Measurements from ENCODE around the gene FNBP1. TPM values are rescaled to one million over a fixed set of nuclear protein-coding genes. Genes with fewer than 3 reads are reported as not detected.

Gene FNBP1
- total and polyA plus RNA-seq, 2 donors (not counting 1 experiment from before 2014, with no cell fraction given), result 20.8 to 44.3 TPM

GRCh38 chr9:129863059-129863690 is 179.8 kb downstream of the FNBP1 start:
- Histone ChIP-seq H3K79me2 (ENCODE audit: control insufficient read depth, insufficient read depth, low read length) (no peaks in the 10 kb centered on the region), H3K4me1 (ENCODE audit: control insufficient read depth, extremely low read depth, insufficient read depth, low read length) (no peaks in the 10 kb centered on the region), H4K20me1 (ENCODE audit: control insufficient read depth, extremely low read depth, insufficient read depth, low read length) (no peaks in the 10 kb centered on the region), H3K27me3 (ENCODE audit: control insufficient read depth, insufficient read depth, low read length) (no peaks in the 10 kb centered on the region), H2AFZ (ENCODE audit: low read length) (no peak overlapping the region), H3K9me3 (ENCODE audit: control insufficient read depth, insufficient read depth, low read depth, low read length) (no peaks in the 10 kb centered on the region), H3K9ac (ENCODE audit: insufficient read depth, low read length) (no peak overlapping the region), H3K27ac (ENCODE audit: insufficient read depth, low read length) (no peak overlapping the region), H3K4me2 (ENCODE audit: extremely low read depth, insufficient read depth, low read length) (no peak overlapping the region), H3K36me3 (ENCODE audit: control insufficient read depth, insufficient read depth, low read length) (no peaks in the 10 kb centered on the region), H3K4me3 (replicated peaks in 1 of 4; ENCODE audit: control extremely low read depth in 1 of 4, insufficient read depth in 1 of 4, low read depth in 3 of 4, low read length in 4 of 4) (no peak overlapping the region)
- peak; percentile 61 to 96 for DNase-seq (ENCODE audit: low read depth in 2 of 2)
- TF ChIP-seq, protein P1, sequence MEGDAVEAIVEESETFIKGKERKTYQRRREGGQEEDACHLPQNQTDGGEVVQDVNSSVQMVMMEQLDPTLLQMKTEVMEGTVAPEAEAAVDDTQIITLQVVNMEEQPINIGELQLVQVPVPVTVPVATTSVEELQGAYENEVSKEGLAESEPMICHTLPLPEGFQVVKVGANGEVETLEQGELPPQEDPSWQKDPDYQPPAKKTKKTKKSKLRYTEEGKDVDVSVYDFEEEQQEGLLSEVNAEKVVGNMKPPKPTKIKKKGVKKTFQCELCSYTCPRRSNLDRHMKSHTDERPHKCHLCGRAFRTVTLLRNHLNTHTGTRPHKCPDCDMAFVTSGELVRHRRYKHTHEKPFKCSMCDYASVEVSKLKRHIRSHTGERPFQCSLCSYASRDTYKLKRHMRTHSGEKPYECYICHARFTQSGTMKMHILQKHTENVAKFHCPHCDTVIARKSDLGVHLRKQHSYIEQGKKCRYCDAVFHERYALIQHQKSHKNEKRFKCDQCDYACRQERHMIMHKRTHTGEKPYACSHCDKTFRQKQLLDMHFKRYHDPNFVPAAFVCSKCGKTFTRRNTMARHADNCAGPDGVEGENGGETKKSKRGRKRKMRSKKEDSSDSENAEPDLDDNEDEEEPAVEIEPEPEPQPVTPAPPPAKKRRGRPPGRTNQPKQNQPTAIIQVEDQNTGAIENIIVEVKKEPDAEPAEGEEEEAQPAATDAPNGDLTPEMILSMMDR (conservative IDR thresholded peaks at IDR 0.05 in 1 of 2, IDR thresholded peaks at IDR 0.05 in 1 of 2; ENCODE audit: low read depth in 1 of 2, low read length in 2 of 2), result no peak
- no peak for TF ChIP-seq EZH2 (IDR thresholded peaks at IDR 0.05; ENCODE audit: low read length, missing control alignments)

GRCh38 chr9:129861447-129861827 is 181.6 kb downstream of the FNBP1 start:
- H3K9me3 ChIP-seq (ENCODE audit: control insufficient read depth, insufficient read depth, low read depth, low read length), result no peaks in the 10 kb centered on the region
- H3K79me2 ChIP-seq (ENCODE audit: control insufficient read depth, insufficient read depth, low read length), result no peaks in the 10 kb centered on the region
- H3K36me3 ChIP-seq (ENCODE audit: control insufficient read depth, insufficient read depth, low read length), result peaks cover 3% of the 10 kb centered on the region
- no peaks in the 10 kb centered on the region for H3K4me1 ChIP-seq (ENCODE audit: control insufficient read depth, extremely low read depth, insufficient read depth, low read length)
- no peak overlapping the region for H3K9ac ChIP-seq (ENCODE audit: insufficient read depth, low read length)
- H3K27me3 ChIP-seq (ENCODE audit: control insufficient read depth, insufficient read depth, low read length), result no peaks in the 10 kb centered on the region
- no peak overlapping the region for H3K4me3 ChIP-seq (replicated peaks in 1 of 4; ENCODE audit: control extremely low read depth in 1 of 4, insufficient read depth in 1 of 4, low read depth in 3 of 4, low read length in 4 of 4)
- TF ChIP-seq EZH2 (IDR thresholded peaks at IDR 0.05; ENCODE audit: low read length, missing control alignments), result no peak
- TF ChIP-seq, protein P1 (conservative IDR thresholded peaks at IDR 0.05 in 1 of 2, IDR thresholded peaks at IDR 0.05 in 1 of 2; ENCODE audit: low read depth in 1 of 2, low read length in 2 of 2), result no peak
- no peak overlapping the region for H3K4me2 ChIP-seq (ENCODE audit: extremely low read depth, insufficient read depth, low read length)
- H3K27ac ChIP-seq (ENCODE audit: insufficient read depth, low read length), result no peak overlapping the region
- H2AFZ ChIP-seq (ENCODE audit: low read length), result no peak overlapping the region
- DNase-seq (ENCODE audit: low read depth in 2 of 2), result no peak
- H4K20me1 ChIP-seq (ENCODE audit: control insufficient read depth, extremely low read depth, insufficient read depth, low read length), result no peaks in the 10 kb centered on the region

- H3K27me3 ChIP-seq (ENCODE audit: control insufficient read depth, insufficient read depth, low read length), result no peaks in the 10 kb centered on the region
- TF ChIP-seq, protein P1 (conservative IDR thresholded peaks at IDR 0.05 in 1 of 2, IDR thresholded peaks at IDR 0.05 in 1 of 2; ENCODE audit: low read depth in 1 of 2, low read length in 2 of 2), result no peak
- TF ChIP-seq EZH2 (IDR thresholded peaks at IDR 0.05; ENCODE audit: low read length, missing control alignments), result no peak
- H3K9me3 ChIP-seq (ENCODE audit: control insufficient read depth, insufficient read depth, low read depth, low read length), result no peaks in the 10 kb centered on the region
- no peak for DNase-seq (ENCODE audit: low read depth in 2 of 2)
- no peak overlapping the region for H3K4me3 ChIP-seq (replicated peaks in 1 of 4; ENCODE audit: control extremely low read depth in 1 of 4, insufficient read depth in 1 of 4, low read depth in 3 of 4, low read length in 4 of 4)
- no peak overlapping the region for H2AFZ ChIP-seq (ENCODE audit: low read length)
- no peak overlapping the region for H3K4me2 ChIP-seq (ENCODE audit: extremely low read depth, insufficient read depth, low read length)
- H3K27ac ChIP-seq (ENCODE audit: insufficient read depth, low read length), result no peak overlapping the region
- no peaks in the 10 kb centered on the region for H3K4me1 ChIP-seq (ENCODE audit: control insufficient read depth, extremely low read depth, insufficient read depth, low read length)
- H3K79me2 ChIP-seq (ENCODE audit: control insufficient read depth, insufficient read depth, low read length), result no peaks in the 10 kb centered on the region
- no peak overlapping the region for H3K9ac ChIP-seq (ENCODE audit: insufficient read depth, low read length)
- H3K36me3 ChIP-seq (ENCODE audit: control insufficient read depth, insufficient read depth, low read length), result peaks cover 3% of the 10 kb centered on the region
- no peaks in the 10 kb centered on the region for H4K20me1 ChIP-seq (ENCODE audit: control insufficient read depth, extremely low read depth, insufficient read depth, low read length)
These were observed 182.1 kb downstream of the FNBP1 start for GRCh38 chr9:129860653-129861446.

Measured in fibroblast of lung (primary cell).